Activated CD4-positive, alpha-beta T cell treated with anti-CD3 and anti-CD28 coated beads for 4 hours (primary cell): ENCODE data around the gene CUZD1.
"Not testable (repeated sequence)": the region's sequence is repeated elsewhere in the genome, so short reads cannot be mapped to it uniquely, and the experiment has no call there.

ENCODE experiments used
- DNase-seq, 2 donors: peaks; one replicate each; pipeline ENCODE4 v3.0.0-alpha.2; 2020

Gene CUZD1

GRCh38 chr10:122845783-122846332, at the start of gene CUZD1:
Gene CUZD1 (minus strand): TSS chr10:122845857. CDS start chr10:122845843, 14 bp downstream.
- DNase-seq: no peak

DNA sequence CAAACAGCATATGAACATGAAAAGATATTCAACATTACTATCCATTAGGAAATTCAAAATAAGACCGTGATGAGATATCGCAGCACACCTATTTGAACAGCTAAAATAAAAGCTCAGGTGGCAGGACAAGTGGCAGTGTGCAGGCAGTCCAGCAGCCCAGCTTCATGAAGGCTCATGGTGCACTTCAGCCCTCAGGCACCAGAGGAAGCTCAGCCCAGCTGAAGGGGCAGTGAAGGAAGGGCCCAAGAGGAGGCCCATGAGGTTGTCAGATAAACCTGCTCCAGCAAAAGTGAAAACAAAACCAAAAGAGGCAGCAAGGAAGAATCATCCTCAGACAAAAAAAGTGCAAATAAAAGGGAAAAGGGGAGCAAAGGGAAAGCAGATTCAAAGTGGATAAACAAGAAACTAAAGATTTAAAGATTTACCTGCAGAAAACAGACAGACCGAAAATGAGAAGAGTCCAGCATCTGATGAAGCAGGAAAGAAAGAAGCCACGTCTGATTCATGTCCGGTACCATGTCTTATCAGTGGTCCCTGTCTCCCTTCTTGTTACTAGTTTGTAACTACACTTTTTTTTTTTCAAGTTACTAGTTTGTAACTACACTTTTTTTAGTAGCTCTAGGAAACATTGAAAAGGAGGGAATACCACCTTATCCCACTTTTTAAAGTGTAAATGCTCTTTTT, 48.7 kb upstream of the CUZD1 start:
- DNase-seq: no peak

GRCh38 chr10:122884166-122884565, 38.5 kb upstream of the CUZD1 start:
- DNase-seq: no peak

- no peak for DNase-seq
Measured at GRCh38 chr10:122882766-122883165, 37.1 kb upstream of the CUZD1 start.

- peak; percentile 94 to 97 for DNase-seq
Measured at GRCh38 chr10:122879339-122880273, 33.9 kb upstream of the CUZD1 start, which contains the start of gene FAM24B. Gene FAM24B (minus strand): TSS chr10:122879581. CDS start chr10:122850515, 29,066 bp downstream.

DNA sequence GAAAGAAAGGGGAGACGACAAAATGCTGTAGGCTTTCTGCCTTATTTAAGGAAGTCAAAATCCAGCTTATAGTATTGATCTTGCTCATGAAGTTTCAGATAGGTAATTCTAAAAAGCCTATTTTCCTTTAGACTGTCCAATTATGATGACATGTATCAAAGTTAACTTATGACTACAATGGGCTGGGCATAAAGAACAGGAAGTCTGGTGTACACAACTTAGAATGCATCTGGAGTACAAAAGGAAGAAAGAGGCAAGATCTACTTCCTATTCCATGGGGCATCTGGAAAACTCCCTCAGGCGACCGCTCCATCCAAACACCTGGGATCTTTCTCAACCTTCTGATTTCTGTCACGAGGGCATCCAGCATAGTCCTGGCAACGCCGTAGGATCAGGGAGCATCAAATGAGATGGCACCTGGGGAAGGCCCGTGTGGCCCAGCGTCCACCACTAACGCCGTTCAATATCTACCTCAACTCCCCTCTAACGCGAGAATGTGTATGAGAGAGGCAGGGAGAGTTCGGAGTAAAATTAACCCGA, 33.2 kb upstream of the CUZD1 start:
- DNase-seq: no peak

- DNase-seq: no peak
Measured at GRCh38 chr10:122877264-122877663, 31.6 kb upstream of the CUZD1 start.

DNA sequence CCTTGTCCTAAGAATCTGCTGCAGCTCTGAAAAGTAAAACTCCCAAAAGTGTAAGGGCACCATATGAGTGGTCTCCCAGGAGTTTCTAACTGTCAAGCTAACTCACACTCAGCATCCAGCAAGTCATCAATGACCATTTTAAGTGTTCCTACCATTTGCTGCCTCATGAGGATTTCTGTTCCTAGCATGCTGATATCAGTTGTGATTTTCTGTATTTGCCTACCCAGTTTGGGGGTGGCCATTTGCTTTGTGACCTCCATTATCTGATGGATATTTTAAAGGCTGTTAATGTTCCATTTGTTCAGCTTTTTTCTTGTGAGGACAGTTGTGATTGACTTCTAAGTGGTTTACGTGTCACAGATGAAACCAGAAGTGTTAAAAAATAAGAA, 30.8 kb upstream of the CUZD1 start:
- no peak for DNase-seq

DNA sequence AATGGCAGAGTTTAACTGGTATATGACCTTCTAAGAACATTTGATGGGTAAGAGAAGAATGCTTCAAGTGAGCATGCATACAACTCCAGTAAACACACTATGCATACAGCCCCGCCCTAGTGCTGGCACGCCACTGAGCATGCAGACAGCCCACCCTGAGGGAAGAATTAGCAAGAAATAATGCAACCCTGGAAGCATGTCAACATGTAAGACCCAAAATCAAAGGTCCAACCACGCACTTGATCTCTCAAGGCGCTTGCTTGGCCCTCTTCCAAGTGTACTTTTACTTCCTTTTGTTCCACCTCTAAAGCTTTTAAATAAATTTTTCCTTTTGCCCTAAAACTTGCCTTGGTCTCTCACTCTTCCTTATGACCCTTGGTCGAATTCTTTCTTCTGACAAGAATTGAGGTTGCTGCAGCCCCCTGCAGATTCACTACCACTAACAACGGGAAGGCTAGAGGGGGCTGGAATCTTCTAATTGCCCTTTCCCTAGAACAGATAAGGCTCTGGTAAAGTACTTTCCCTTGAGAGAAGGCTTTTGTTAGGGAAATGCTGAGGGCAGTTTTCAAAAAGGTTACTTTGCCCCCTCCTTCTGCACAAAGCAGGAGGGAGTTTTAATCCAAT, 30.3 kb upstream of the CUZD1 start:
- no peak for DNase-seq

GRCh38 chr10:122871947-122872346, 26.3 kb upstream of the CUZD1 start:
- not testable (repeated sequence) for DNase-seq

DNA sequence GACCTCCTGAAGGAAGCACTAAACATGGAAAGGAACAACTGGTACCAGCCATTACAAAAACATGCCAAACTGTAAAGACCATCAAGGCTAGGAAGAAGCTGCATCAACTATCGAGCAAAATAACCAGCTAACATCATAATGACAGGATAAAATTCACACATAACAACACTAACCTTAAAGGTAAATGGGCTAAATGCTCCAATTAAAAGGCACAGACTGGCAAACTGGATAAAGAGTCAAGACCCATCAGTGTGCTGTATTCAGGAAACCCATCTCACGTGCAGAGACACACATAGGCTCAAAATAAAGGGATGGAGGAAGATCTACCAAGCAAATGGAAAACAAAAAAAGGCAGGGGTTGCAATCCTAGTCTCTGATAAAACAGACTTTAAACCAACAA, 23.1 kb upstream of the CUZD1 start:
- DNase-seq: not testable (repeated sequence)

GRCh38 chr10:122866757-122867482, 21.3 kb upstream of the CUZD1 start:
- DNase-seq: not testable (repeated sequence)

- no peak for DNase-seq
Measured at GRCh38 chr10:122864901-122865300, 19.2 kb upstream of the CUZD1 start.

DNA sequence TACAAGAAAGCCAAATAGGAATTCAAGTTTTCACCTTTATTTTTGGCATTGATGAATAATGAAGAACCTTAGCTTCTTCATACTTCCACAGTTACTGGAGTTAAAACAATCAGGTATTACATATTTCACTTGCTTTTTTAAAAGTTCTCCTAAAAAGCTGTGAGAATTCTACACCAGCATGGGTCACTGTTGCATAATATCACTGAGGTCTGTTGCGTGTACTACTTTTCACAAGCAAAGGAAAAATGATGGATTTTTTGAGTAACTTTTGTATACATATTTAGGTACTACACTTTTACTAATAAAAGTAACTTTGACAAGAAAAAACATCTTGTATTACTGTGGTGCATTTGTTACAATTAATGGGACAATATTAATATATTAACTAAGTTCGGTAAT, 18.5 kb upstream of the CUZD1 start:
- no peak for DNase-seq

GRCh38 chr10:122863216-122864193, 17.8 kb upstream of the CUZD1 start:
- DNase-seq: no peak

DNA sequence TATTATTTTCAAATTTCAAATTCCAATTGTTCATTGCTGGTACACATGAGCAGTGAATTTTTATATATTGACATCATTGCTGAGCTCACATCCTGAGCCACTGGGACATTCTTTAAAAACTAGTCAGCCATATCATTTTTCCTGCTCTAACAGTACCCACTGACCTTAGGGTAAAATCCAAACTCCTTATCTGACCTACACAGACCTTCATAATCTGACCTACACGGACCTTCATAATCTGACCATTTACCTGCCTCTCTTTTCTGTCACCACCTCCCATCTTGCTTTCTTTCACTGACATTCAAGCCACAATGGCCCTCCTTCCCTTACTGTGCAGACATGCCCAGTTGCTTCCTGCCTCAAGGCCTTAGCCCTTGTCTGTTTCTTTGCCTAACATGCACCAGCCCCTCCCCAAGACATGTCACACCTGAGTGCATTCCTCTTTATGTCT, 16.1 kb upstream of the CUZD1 start:
- DNase-seq: no peak

GRCh38 chr10:122859527-122859926, 13.9 kb upstream of the CUZD1 start:
- DNase-seq: no peak

DNA sequence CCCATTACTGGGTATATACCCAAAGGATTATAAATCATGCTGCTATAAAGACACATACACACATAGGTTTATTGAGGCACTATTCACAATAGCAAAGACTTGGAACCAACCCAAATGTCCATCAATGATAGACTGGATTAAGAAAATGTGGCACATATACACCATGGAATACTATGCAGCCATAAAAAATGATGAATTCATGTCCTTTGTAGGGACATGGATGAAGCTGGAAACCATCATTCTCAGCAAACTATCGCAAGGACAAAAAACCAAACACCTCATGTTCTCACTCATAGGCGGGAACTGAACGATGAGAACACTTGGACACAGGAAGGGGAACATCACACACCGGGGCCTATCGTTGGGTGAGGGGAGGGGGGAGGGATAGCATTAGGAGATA, 12.4 kb upstream of the CUZD1 start:
- DNase-seq: not testable (repeated sequence)

DNA sequence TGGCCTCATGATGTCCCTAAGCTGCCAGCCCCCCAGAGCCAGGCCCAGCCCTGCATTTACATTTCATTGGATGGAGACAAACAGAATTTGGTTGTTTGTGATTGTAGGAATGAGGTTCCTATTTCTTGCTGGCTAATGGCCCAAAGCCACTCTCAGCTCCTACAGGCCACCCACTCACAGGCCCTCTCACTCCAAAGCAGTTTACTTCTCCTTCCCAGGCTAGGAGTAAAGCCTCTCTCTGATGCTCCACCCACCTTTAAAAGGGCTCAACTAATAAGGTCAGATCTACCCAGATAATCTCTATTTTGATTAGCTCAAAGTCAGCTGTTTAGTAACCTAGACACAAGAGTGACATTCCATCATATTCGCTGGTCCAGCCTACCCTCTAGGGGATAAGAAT, 11.2 kb upstream of the CUZD1 start:
- DNase-seq: no peak

DNA sequence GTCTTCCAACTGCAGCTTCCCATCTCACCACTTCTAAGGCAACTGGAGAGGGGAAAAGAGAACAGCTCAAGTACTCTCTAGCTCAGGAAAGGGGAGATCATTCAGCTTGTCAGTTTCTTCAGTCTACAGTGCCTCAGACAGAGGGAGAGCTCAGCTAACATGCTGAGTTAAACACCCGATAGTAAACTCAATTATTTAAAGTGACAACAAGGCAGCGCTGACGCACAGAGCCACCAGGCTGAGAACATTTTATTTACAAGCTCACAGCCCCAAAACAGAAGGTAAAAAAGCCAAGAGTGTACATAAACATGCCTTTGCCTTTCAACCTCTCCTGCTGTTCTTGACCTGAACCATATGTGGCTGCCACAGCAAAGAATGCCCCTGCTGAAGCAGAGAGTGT, 10.1 kb upstream of the CUZD1 start:
- no peak for DNase-seq

DNA sequence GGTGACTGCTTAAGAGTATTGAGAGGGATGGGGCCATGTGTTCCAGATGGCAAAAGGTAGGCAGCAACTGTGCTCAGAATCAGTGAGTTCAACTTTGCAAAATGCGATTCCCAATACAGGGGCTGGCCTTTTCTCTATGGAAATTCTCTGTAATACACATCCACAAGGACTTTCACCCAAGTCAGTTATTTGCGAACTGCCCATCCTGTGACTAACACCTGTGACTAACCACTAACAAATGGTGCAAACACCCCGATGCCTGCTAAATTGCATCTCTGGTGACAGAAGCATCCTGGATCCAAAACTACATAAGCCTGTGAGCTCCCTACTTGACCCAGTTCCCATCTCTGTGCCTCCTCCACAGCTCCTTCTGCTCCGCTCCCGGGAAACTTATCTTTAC, 9.0 kb upstream of the CUZD1 start:
- DNase-seq: no peak
